ENCODE results near the gene SEPTIN6.
A peak's percentile ranks its signal among the peaks of the same experiment; 100 is the strongest.
"Not testable (repeated sequence)": the region's sequence is repeated elsewhere in the genome, so short reads cannot be mapped to it uniquely, and the experiment has no call there.

The SEPTIN6 gene

GRCh38 chrX:119677654-119677981 lies 15.3 kb downstream of the SEPTIN6 start:
- no peak overlapping the region for H3K27ac ChIP-seq
- TF ChIP-seq CTCF (conservative IDR thresholded peaks at IDR 0.05) (no peak), ZFX (IDR thresholded peaks at IDR 0.05) (no peak)

- TF ChIP-seq CTCF (conservative IDR thresholded peaks at IDR 0.05) (no peak), ZFX (IDR thresholded peaks at IDR 0.05) (no peak)
- no peak overlapping the region for H3K27ac ChIP-seq
Measured at GRCh38 chrX:119676949-119677653, 15.9 kb downstream of the SEPTIN6 start.

- no peak overlapping the region; the same call in 1 of the 2 replicates for H3K27ac ChIP-seq
- TF ChIP-seq ZFX (IDR thresholded peaks at IDR 0.05): no peak
- no peak for TF ChIP-seq CTCF (conservative IDR thresholded peaks at IDR 0.05)
Measured at GRCh38 chrX:119673336-119673735, 19.6 kb downstream of the SEPTIN6 start.

DNA sequence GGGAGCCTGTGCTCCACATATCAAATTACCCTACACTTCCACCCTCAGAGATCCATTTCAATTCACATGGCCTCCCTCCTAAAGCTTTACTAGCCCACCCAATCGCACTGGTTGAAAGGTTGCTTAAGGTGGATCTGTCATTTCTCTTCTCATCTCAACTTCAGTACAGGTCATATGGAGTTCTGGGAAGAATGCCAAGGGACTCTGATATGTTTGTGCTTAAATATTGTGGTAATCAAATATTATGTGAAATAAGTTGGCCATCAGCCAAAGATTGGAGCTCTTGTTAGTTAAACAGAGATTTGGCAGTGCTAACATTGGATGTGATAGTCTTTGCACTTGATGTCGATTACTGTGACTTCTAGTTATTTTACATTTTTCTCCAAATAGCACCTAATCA lies 20.5 kb downstream of the SEPTIN6 start:
- peak overlapping the region; percentile 29; the same call in 1 of the 2 replicates for H3K27ac ChIP-seq
- TF ChIP-seq CTCF (conservative IDR thresholded peaks at IDR 0.05) (no peak), ZFX (IDR thresholded peaks at IDR 0.05) (no peak)

DNA sequence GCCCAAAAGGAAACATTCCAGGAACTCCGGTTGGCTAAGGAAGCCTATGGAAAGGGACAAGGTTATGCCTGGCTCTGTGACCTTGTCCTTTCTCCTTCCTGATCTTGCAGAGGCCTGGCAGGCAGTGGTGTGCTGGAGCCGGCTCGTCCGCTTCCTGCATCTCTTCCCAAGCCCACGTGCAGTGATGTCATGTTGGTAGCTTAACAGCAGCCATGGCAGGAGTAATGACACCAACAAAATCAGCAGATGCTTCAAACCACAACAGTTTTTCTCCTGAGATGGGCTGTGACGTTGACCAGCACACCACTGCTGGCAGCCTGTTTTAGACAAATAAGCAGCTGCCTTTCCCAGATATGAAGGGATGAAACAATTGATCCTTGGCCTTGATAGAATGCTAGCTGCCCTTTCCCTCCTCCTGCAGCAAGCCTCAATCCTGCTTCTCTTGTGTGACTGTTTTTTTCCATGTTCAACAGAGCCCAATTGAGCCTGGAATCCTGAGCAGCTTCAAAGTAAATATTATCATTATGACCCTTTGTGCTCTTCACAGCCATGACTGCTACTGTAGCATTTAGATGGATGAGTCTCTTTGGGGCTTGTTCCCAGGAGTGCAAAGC lies 23.4 kb downstream of the SEPTIN6 start:
- no peak overlapping the region for H3K27ac ChIP-seq
- no peak for TF ChIP-seq CTCF (conservative IDR thresholded peaks at IDR 0.05)

- H3K27ac ChIP-seq: no peak overlapping the region
- TF ChIP-seq CTCF (conservative IDR thresholded peaks at IDR 0.05) (no peak), ZFX (IDR thresholded peaks at IDR 0.05) (no peak)
Measured at GRCh38 chrX:119667111-119667878, 25.7 kb downstream of the SEPTIN6 start.

DNA sequence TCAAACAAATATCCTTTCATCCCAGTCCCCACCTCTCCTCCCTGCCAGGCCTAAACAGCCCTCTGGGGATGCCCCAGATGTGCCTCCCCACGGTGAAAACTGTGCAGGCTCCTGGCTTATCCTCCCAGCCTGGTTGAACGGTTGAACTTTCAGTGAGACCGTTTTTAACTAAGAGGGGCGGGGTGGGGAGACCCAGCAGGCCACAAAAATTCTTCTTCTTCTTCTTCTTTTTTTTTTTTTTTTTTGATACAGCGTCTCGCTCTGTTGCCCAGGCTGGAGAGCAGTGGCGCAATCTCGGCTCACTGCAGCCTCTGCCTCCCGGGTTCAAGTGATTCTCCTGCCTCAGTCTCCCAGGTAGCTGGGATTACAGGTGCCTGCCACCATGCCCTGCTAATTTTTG lies 28.1 kb downstream of the SEPTIN6 start:
- not testable (repeated sequence) for H3K27ac ChIP-seq
